GM19193 (cell line): ENCODE results near the gene KRT40.
"Not testable (repeated sequence)": the region's sequence is repeated elsewhere in the genome, so short reads cannot be mapped to it uniquely, and the experiment has no call there.

Experiments used
- POLR2A ChIP-seq: IDR thresholded peaks from 4 replicates; pipeline ENCODE4 v1.6.1; 2011; ENCODE audit not compliant: insufficient read depth, insufficient read length; ENCODE audit errors: extremely low read depth

The KRT40 gene

GRCh38 chr17:41003926-41004325, 19.8 kb upstream of the KRT40 start:
- TF ChIP-seq POLR2A, result no peak

- no peak for TF ChIP-seq POLR2A
These were observed 18.7 kb upstream of the KRT40 start for GRCh38 chr17:41002814-41003213.

- no peak for TF ChIP-seq POLR2A
These were observed 17.7 kb upstream of the KRT40 start for GRCh38 chr17:41001795-41002194.

- TF ChIP-seq POLR2A, result not testable (repeated sequence)
These were observed 15.4 kb upstream of the KRT40 start, which contains the start of gene KRTAP3-2 for GRCh38 chr17:40999563-40999962. Gene KRTAP3-2, minus strand, starts transcription at chr17:40999906. Its CDS starts 53 bp downstream, at chr17:40999853.

- TF ChIP-seq POLR2A, result no peak
These were observed 13.2 kb upstream of the KRT40 start for GRCh38 chr17:40997361-40997760.

- no peak for TF ChIP-seq POLR2A
These were observed 12.7 kb upstream of the KRT40 start for GRCh38 chr17:40996829-40997228.

- TF ChIP-seq POLR2A, result no peak
These were observed 11.0 kb upstream of the KRT40 start for GRCh38 chr17:40995116-40995515.

- no peak for TF ChIP-seq POLR2A
These were observed 9.7 kb upstream of the KRT40 start, which contains the start of gene KRTAP3-3 for GRCh38 chr17:40993839-40994238. Gene KRTAP3-3, minus strand, starts transcription at chr17:40994164. Its CDS starts 67 bp downstream, at chr17:40994097.

GRCh38 chr17:40993084-40993483, 9.0 kb upstream of the KRT40 start:
- no peak for TF ChIP-seq POLR2A

GRCh38 chr17:40992666-40993065, 8.5 kb upstream of the KRT40 start:
- no peak for TF ChIP-seq POLR2A

GRCh38 chr17:40986920-40987319, 2.8 kb upstream of the KRT40 start:
- TF ChIP-seq POLR2A, result no peak

- TF ChIP-seq POLR2A, result no peak
These were observed 3.0 kb downstream of the KRT40 start for GRCh38 chr17:40981115-40981514.

- no peak for TF ChIP-seq POLR2A
These were observed 3.5 kb downstream of the KRT40 start for GRCh38 chr17:40980596-40980995.

- no peak for TF ChIP-seq POLR2A
These were observed 4.0 kb downstream of the KRT40 start for GRCh38 chr17:40980117-40980516.

GRCh38 chr17:40978575-40979151, 5.5 kb downstream of the KRT40 start:
- no peak for TF ChIP-seq POLR2A

- no peak for TF ChIP-seq POLR2A
These were observed 8.6 kb downstream of the KRT40 start for GRCh38 chr17:40975516-40975915.

GRCh38 chr17:40974366-40974765, 9.8 kb downstream of the KRT40 start:
- TF ChIP-seq POLR2A, result no peak
